K562 (cell line): Measurements from ENCODE around the gene RARA. TPM values are rescaled to one million over a fixed set of nuclear protein-coding genes. Genes with fewer than 3 reads are reported as not detected.

Experiments
- BHLHE40 ChIP-seq: IDR thresholded peaks from 2 replicates; pipeline ENCODE4 v1.6.1; 2011; ENCODE audit warnings: low read length, improper control_type of control experiment
- BRF1 ChIP-seq: IDR thresholded peaks from 3 replicates; pipeline ENCODE4 v1.6.1; 2011; ENCODE audit warnings: borderline replicate concordance, mild to moderate bottlenecking; ENCODE audit not compliant: insufficient read length; ENCODE audit errors: extremely low read depth
- CAMTA2 ChIP-seq: fragments of 250-450 bp; sonication (Bioruptor Pico); conservative IDR thresholded peaks from 2 replicates; pipeline ENCODE4 v1.5.1; 2022
- CBX2 ChIP-seq: fragments of 200-600 bp; sonication (generic); IDR thresholded peaks from one replicate; pipeline ENCODE4 v1.6.1; 2012; ENCODE audit warnings: mild to moderate bottlenecking, low read length, inconsistent platforms; ENCODE audit not compliant: insufficient read depth, poor library complexity, severe bottlenecking
- CHD1 ChIP-seq: fragments of 200-600 bp; sonication (generic); IDR thresholded peaks from one replicate; pipeline ENCODE4 v1.6.1; 2012; ENCODE audit warnings: mild to moderate bottlenecking, moderate library complexity, low read length, inconsistent platforms
- CREB1 ChIP-seq, 2 experiments: sonication (generic) in 1 of 2; formaldehyde crosslinking in 1 of 2; IDR thresholded peaks; 2 replicates each; pipeline versions ENCODE4 v1.6.1 to v1.8.0; 2012 to 2022; ENCODE audit warnings: inconsistent platforms in 1 of 2, mild to moderate bottlenecking in 1 of 2, missing genetic modification reagents in 1 of 2, moderate library complexity in 1 of 2
- CTBP1 ChIP-seq: fragments of 450-650 bp; IDR thresholded peaks from 2 replicates; pipeline ENCODE4 v1.6.1; 2016; ENCODE audit warnings: borderline replicate concordance
- HNRNPK ChIP-seq: fragments of 200-400 bp; formaldehyde crosslinking; IDR thresholded peaks from one replicate; pipeline ENCODE4 v1.6.1; 2018; ENCODE audit warnings: mild to moderate bottlenecking, low read depth, low read length; ENCODE audit not compliant: poor library complexity, severe bottlenecking
- HOMEZ ChIP-seq: fragments of 250-450 bp; sonication (Bioruptor Pico); IDR thresholded peaks from 2 replicates; pipeline ENCODE4 v1.4.0; 2020; ENCODE audit warnings: mild to moderate bottlenecking, moderate library complexity
- MBD2 ChIP-seq: sonication (generic); IDR thresholded peaks from 2 replicates; pipeline ENCODE4 v1.6.1; 2016; ENCODE audit warnings: low read depth, borderline replicate concordance
- MED1 ChIP-seq: sonication (generic); formaldehyde crosslinking; IDR thresholded peaks from 2 replicates; pipeline ENCODE4 v1.8.1; 2023; ENCODE audit warnings: missing genetic modification reagents, borderline replicate concordance
- MEF2D ChIP-seq: conservative IDR thresholded peaks from 2 replicates; pipeline ENCODE4 v1.6.1; 2016; ENCODE audit warnings: low read depth, missing genetic modification characterization, missing compliant biosample characterization
- PHF8 ChIP-seq: fragments of 200-600 bp; sonication (generic); IDR thresholded peaks from 2 replicates; pipeline ENCODE4 v1.6.1; 2012; ENCODE audit warnings: mixed run types, mild to moderate bottlenecking, inconsistent platforms, low read length, moderate library complexity, borderline replicate concordance
- TCF7L2 ChIP-seq: fragments of 150-350 bp; IDR thresholded peaks from 2 replicates; pipeline ENCODE4 v1.6.1; 2016; ENCODE audit warnings: low read depth, mild to moderate bottlenecking, low read length, moderate library complexity
- YBX1 ChIP-seq: fragments of 450-650 bp; IDR thresholded peaks from 2 replicates; pipeline ENCODE4 v1.7.1; 2016; ENCODE audit warnings: mild to moderate bottlenecking
- ZBTB17 ChIP-seq: fragments of 450-650 bp; formaldehyde crosslinking; IDR thresholded peaks from 2 replicates; pipeline ENCODE4 v1.4.0; 2020; ENCODE audit warnings: mild to moderate bottlenecking
- ZNF197 ChIP-seq: fragments of 200-800 bp; sonication (Bioruptor generic); IDR thresholded peaks from 2 replicates; pipeline ENCODE4 v1.6.1; 2016; ENCODE audit warnings: low read depth, missing genetic modification characterization, missing compliant biosample characterization
- ZNF253 ChIP-seq: fragments of 250-450 bp; sonication (Bioruptor Pico); conservative IDR thresholded peaks from 2 replicates; pipeline ENCODE4 v1.6.1; 2021; ENCODE audit warnings: mild to moderate bottlenecking
- ZNF280A ChIP-seq: fragments of 450-650 bp; IDR thresholded peaks from 2 replicates; pipeline ENCODE4 v1.6.1; 2018; ENCODE audit warnings: mild to moderate bottlenecking, low read depth; ENCODE audit not compliant: partially characterized antibody
- ZNF444 ChIP-seq: fragments of 250-450 bp; sonication (Bioruptor Pico); IDR thresholded peaks from 2 replicates; pipeline ENCODE4 v1.4.0; 2020; ENCODE audit warnings: mild to moderate bottlenecking, moderate library complexity
- ZNF551 ChIP-seq: fragments of 250-450 bp; sonication (Bioruptor Pico); IDR thresholded peaks from 2 replicates; pipeline ENCODE4 v1.5.0; 2021; ENCODE audit warnings: mild to moderate bottlenecking, moderate library complexity
- ZNF695 ChIP-seq: fragments of 450-650 bp; formaldehyde crosslinking; IDR thresholded peaks from 2 replicates; pipeline ENCODE4 v1.4.0; 2020; ENCODE audit warnings: mild to moderate bottlenecking, moderate library complexity
- polyA plus RNA-seq, 8 experiments: library from polyadenylated mRNA; depleted of rRNA in 4 of 8; stranded (reverse) in 5 of 8; unstranded in 3 of 8; fragments of >200 nt; fragmentation: Nextera tagmentation in 2 of 8; fragmentation: Illumina TruSeq in 1 of 8; extraction: Ambion mirVana in 2 of 8; extraction: Trizol in 1 of 8; gene quantifications; 2 replicates each; pipeline versions ENCODE4 v1.2.1 to v1.2.3, GENCODE V29; 2011 to 2014; ENCODE audit warnings: inconsistent platforms in 1 of 8, missing spikeins in 1 of 8
- total RNA-seq, 7 experiments: library from RNA; depleted of rRNA in 6 of 7; stranded (reverse); fragments of >200 nt in 6 of 7; fragmentation: Illumina TruSeq in 2 of 7; extraction: Trizol in 2 of 7; gene quantifications; 2 replicates each; pipeline versions ENCODE4 v1.2.1 to v1.2.3, GENCODE V29; 2011 to 2021; ENCODE audit warnings: low replicate concordance in 1 of 7
- TF ChIP-seq, protein P1 (sequence below): fragments of 450-650 bp; IDR thresholded peaks from 2 replicates; pipeline ENCODE4 v1.6.1; 2016; ENCODE audit warnings: mild to moderate bottlenecking

The RARA gene
- total and polyA plus RNA-seq, 9 of the 15 experiments (the other 6 are each of a cell fraction or from before 2014, with no cell fraction given), result 0.10 to 28.0 (median 7.9) TPM

DNA sequence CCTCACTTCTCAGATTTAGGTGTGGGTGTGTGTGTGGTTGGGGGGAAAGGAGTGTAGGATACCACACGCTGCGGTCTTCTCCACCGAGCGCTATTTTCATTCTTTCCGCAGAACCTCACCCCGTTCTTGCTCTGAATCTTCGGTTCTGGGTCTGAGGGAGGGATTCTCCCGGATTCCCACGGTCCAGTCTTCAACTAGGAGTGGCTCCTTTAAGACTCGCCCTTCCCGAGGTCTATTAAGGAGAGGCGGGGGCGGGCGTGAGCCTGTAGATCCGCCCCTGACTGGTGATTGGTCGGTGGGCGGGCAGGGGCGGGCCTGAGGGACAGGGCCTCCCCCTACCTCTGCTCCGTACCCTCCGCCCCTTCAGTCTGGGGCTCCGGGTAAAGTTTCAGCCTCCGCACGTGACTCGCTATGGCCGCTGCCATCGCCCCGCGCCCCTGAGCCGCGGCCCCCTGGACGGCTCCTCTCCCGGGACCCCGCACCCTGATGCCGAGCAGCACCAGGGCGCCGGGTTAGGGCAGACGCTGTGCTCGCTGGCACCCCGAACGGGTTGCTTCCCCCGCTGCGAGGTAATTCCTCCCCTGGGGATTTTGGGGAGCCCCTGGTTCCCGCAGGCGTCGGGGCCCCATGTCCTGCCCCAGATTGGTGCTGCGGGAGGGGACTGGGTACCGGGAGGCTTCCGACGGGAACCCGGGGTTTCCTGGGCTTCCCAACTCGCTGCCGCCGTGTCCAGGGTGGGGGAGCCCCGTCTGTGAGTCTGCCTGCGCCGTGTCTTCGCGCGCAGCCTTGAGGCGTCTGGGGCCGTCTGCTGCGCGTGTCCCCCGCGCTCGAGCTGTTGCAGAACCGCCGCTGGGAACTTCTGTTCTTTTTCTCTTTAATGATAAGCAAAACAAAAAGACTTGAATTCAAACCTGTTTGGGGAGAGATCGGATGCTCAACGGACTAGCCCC, 9.2 kb downstream of the RARA start (continued):
- TF ChIP-seq MED1 (CRISPR knock-in tag), result no peak
- no peak for TF ChIP-seq CBX2
- TF ChIP-seq MEF2D (tag), result no peak
- no peak for TF ChIP-seq ZNF280A
- TF ChIP-seq CREB1 (IDR thresholded peaks at IDR 0.05), result no peak
- TF ChIP-seq CREB1 (CRISPR knock-in tag; IDR thresholded peaks at IDR 0.05), result no peak
- peak; percentile 64; the same call in 1 of the 2 replicates for TF ChIP-seq PHF8
- TF ChIP-seq BRF1, result no peak
- TF ChIP-seq ZNF197, result no peak
- TF ChIP-seq ZNF253 (CRISPR knock-in tag), result no peak
- TF ChIP-seq ZNF695 (CRISPR knock-in tag), result no peak
- peak; percentile 63; the same call in 1 of the 2 replicates for TF ChIP-seq MBD2
- peak; percentile 12; the same call in 1 of the 2 replicates for TF ChIP-seq CTBP1
- no peak for TF ChIP-seq ZNF444 (CRISPR knock-in tag)
- peak; percentile 98 for TF ChIP-seq BHLHE40
- no peak for TF ChIP-seq HOMEZ (CRISPR knock-in tag)
- TF ChIP-seq ZBTB17, result no peak
- no peak for TF ChIP-seq HNRNPK
- TF ChIP-seq, protein P1, sequence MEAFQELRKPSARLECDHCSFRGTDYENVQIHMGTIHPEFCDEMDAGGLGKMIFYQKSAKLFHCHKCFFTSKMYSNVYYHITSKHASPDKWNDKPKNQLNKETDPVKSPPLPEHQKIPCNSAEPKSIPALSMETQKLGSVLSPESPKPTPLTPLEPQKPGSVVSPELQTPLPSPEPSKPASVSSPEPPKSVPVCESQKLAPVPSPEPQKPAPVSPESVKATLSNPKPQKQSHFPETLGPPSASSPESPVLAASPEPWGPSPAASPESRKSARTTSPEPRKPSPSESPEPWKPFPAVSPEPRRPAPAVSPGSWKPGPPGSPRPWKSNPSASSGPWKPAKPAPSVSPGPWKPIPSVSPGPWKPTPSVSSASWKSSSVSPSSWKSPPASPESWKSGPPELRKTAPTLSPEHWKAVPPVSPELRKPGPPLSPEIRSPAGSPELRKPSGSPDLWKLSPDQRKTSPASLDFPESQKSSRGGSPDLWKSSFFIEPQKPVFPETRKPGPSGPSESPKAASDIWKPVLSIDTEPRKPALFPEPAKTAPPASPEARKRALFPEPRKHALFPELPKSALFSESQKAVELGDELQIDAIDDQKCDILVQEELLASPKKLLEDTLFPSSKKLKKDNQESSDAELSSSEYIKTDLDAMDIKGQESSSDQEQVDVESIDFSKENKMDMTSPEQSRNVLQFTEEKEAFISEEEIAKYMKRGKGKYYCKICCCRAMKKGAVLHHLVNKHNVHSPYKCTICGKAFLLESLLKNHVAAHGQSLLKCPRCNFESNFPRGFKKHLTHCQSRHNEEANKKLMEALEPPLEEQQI, result no peak
- no peak for TF ChIP-seq CHD1
- TF ChIP-seq ZNF551 (CRISPR knock-in tag), result no peak
- TF ChIP-seq YBX1, result no peak
- TF ChIP-seq CAMTA2 (CRISPR knock-in tag), result no peak
- TF ChIP-seq TCF7L2, result no peak
